ENCODE data around the gene TREX2. TPM values are rescaled to one million over a fixed set of nuclear protein-coding genes. Genes with fewer than 3 reads are reported as not detected.

The TREX2 gene
- total RNA-seq, 1 donor from 2014 or later = 0.80 TPM

DNA sequence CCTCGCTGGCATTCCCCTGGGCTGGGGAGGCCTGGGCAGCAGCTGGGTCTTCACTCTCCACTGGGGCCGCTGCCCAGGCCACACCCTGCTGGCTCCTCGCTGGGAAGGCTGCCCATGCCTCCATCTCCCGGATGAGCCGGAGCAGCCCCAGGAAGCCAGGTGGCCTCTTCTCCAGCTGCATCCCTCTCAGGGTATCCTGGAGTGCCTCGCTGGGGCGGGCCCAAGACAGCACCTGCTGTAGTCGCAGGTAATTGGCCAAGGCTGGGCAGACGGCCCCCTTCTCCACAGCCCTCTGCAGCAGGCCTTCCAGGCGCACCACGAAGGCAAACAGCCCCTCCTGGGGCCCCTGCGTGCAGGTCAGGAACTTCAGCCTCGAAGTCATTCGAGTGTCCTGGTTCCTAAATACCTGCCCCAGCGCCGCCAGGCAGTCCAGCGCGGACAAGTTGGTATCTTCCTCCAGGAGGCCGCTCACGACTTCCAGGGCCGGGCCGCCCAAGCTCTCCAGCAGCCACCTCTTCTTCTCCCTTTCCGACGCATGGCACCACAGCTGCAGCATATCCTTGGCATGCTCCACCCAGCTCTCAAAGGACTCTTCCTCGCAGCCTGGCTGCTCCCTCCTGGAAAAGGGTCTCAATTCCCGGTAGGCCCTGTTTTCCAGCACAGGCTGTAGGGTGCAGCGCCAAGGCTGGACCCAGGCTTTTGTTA lies 48.4 kb downstream of the TREX2 start:
- Mint-ChIP-seq H3K27me3 (ENCODE audit: low read depth) (peaks cover 7% of the 10 kb centered on the region), H3K27ac (ENCODE audit: unreplicated experiment) (no peak overlapping the region), H3K36me3 (ENCODE audit: low read depth) (no peaks in the 10 kb centered on the region), H3K4me1 (ENCODE audit: low read depth) (no peaks in the 10 kb centered on the region), H3K9me3 (ENCODE audit: low read depth) (peaks cover 6% of the 10 kb centered on the region), H3K4me3 (ENCODE audit: unreplicated experiment) (no peak overlapping the region)
- TF ChIP-seq, protein P1, sequence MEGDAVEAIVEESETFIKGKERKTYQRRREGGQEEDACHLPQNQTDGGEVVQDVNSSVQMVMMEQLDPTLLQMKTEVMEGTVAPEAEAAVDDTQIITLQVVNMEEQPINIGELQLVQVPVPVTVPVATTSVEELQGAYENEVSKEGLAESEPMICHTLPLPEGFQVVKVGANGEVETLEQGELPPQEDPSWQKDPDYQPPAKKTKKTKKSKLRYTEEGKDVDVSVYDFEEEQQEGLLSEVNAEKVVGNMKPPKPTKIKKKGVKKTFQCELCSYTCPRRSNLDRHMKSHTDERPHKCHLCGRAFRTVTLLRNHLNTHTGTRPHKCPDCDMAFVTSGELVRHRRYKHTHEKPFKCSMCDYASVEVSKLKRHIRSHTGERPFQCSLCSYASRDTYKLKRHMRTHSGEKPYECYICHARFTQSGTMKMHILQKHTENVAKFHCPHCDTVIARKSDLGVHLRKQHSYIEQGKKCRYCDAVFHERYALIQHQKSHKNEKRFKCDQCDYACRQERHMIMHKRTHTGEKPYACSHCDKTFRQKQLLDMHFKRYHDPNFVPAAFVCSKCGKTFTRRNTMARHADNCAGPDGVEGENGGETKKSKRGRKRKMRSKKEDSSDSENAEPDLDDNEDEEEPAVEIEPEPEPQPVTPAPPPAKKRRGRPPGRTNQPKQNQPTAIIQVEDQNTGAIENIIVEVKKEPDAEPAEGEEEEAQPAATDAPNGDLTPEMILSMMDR (IDR thresholded peaks at IDR 0.05) = no peak
- peak; percentile 58 for DNase-seq (ENCODE audit: low spot score)

DNA sequence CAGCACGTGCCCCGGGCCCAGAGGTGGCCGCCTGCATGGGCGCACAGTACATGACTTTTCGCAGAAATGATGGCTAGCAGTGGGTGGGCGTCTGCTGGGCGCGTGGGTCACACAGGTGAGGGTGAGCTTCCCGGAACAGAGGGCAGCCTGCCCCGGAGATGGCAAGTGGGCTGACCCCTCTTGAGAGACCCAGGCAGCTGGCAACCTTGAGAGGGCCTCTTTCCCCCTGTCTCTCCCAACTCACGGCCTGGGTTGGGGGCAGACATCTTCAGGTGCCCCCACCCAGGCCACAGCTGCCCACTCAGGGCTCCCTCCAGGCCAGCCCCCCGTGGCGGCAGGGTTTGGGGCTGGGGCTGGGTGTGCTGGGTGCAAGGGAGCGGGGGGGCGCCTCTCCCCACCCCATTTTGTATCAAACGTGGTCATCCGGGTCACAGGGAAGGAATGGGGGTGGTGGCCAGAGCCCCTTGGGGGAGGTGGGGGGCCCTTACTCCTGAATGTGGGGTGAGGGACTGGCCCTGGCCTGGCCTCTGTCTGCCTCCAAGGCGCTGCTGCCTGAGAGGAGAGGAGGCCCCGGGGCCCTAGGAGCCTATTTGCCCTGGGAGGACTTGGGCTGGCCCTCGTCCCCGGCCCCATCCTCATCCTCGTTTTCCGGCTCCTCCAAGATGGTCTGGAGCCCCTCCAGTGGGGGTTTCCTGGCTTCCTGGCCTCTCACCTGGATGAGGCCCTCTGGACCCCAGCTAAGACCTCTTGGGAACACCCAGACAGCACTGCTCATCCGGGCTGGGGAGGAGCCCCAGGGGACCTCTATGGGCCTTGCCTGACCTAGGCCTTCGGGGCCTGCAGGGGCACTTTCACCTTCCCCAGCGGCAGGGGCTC lies 49.3 kb downstream of the TREX2 start:
- TF ChIP-seq, protein P1 (IDR thresholded peaks at IDR 0.05) = no peak
- Mint-ChIP-seq H3K27me3 (ENCODE audit: low read depth) (peaks cover 7% of the 10 kb centered on the region), H3K4me1 (ENCODE audit: low read depth) (no peaks in the 10 kb centered on the region), H3K27ac (ENCODE audit: unreplicated experiment) (no peak overlapping the region), H3K36me3 (ENCODE audit: low read depth) (no peaks in the 10 kb centered on the region), H3K4me3 (ENCODE audit: unreplicated experiment) (no peak overlapping the region), H3K9me3 (ENCODE audit: low read depth) (peaks cover 5% of the 10 kb centered on the region)
- DNase-seq (ENCODE audit: low spot score) = peak; percentile 69

DNA sequence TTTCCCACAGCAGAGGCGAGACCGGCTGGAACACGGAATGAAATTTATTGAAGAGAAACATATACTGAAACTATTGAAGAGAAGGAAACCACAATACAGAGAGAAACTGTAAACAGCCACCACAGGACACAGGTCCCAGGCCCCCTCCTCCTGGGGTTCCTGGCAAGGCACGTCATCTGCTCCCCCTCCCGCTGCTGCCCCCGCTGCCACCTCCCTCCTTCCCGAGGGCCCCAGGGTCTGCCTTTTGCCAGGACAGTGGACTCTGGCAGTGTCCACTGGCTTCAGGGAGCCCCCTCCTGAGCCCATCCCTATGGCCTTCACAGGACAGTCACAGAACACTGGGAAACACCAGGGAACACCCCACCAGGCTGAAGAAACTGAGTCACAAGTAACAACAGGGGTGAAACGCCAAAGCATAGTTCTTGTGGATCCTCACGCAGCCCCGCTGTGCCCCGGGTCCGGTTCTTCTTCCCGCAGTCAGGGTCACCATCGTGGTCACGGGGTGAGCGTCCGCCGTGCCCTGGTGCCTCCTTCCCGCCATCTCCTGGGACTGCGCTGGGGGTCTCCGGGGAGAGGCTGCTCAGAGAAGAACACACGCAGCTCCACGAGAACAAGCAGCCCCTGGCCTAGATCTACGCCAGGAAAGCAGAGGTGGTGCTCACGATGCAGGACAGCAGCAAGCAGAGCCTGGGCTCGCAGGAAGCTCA lies 50.1 kb downstream of the TREX2 start:
- DNase-seq (ENCODE audit: low spot score) = no peak
- TF ChIP-seq, protein P1 (IDR thresholded peaks at IDR 0.05) = no peak
- Mint-ChIP-seq H3K4me3 (ENCODE audit: unreplicated experiment) (no peak overlapping the region), H3K9me3 (ENCODE audit: low read depth) (no peaks in the 10 kb centered on the region), H3K27ac (ENCODE audit: unreplicated experiment) (no peak overlapping the region), H3K36me3 (ENCODE audit: low read depth) (no peaks in the 10 kb centered on the region), H3K4me1 (ENCODE audit: low read depth) (no peaks in the 10 kb centered on the region), H3K27me3 (ENCODE audit: low read depth) (peaks cover 7% of the 10 kb centered on the region)

DNA sequence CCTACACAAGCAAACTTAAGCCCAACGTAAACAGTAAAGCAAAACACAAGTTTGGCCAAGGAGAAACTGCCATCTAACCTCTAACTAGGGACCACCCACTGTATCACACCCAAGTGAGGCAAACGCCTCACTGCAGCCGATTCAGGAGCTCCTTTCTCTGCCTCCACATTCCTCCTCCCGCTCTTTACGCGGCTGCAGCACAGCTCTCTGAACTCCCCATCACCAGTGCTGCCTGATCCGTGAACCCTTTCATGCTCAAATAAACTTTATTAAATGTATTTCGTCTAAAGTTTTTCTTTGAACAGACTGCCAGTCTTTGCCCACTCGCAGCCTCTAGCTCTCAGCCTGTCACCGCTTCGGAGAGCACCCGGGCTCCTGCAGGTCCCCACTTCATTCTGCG lies 51.2 kb downstream of the TREX2 start:
- H3K9me3 Mint-ChIP-seq (ENCODE audit: low read depth) = no peaks in the 10 kb centered on the region
- H3K27ac Mint-ChIP-seq (ENCODE audit: unreplicated experiment) = no peak overlapping the region
- TF ChIP-seq, protein P1 (IDR thresholded peaks at IDR 0.05) = no peak
- H3K36me3 Mint-ChIP-seq (ENCODE audit: low read depth) = no peaks in the 10 kb centered on the region
- peaks cover 7% of the 10 kb centered on the region for H3K27me3 Mint-ChIP-seq (ENCODE audit: low read depth)
- no peak for DNase-seq (ENCODE audit: low spot score)
- H3K4me3 Mint-ChIP-seq (ENCODE audit: unreplicated experiment) = no peak overlapping the region
- no peaks in the 10 kb centered on the region for H3K4me1 Mint-ChIP-seq (ENCODE audit: low read depth)

Other genes starting within 250 kb of the TREX2 start
- gene PNMA6F, start 124.3 kb downstream of the TREX2 start, total RNA-seq = not detected in 3 replicates
- 16.9 to 20.2 TPM (median 19.8 TPM) in 3 replicates for gene ZNF275, start 111.9 kb downstream of the TREX2 start, total RNA-seq
- not detected in 3 replicates for gene PNMA6E, start 44.7 kb downstream of the TREX2 start, total RNA-seq
- 0.10 to 1.6 TPM (median 1.5 TPM) in 3 replicates for gene ZFP92, start 34.6 kb downstream of the TREX2 start, total RNA-seq
- 31.3 to 43.6 TPM (median 32.3 TPM) in 3 replicates for gene HAUS7, start 24.5 kb upstream of the TREX2 start, total RNA-seq
- gene BGN, start 48.9 kb upstream of the TREX2 start, total RNA-seq = 1,195 to 2,668 TPM (median 2,632 TPM) in 3 replicates
- gene ATP2B3, start 71.6 kb upstream of the TREX2 start, total RNA-seq = 0.17 to 0.46 TPM (median 0.37 TPM) in 3 replicates
- 17.2 to 21.9 TPM (median 17.7 TPM) in 3 replicates for gene CCNQ, start 153.1 kb upstream of the TREX2 start, total RNA-seq
- gene DUSP9, start 201.1 kb upstream of the TREX2 start, total RNA-seq = 0.13 to 0.77 TPM in 2 of 3 replicates, not detected in the other
- gene PNCK, start 227.8 kb upstream of the TREX2 start, total RNA-seq = 3.2 to 3.8 TPM (median 3.5 TPM) in 3 replicates
- 47.6 to 71.1 TPM (median 70.6 TPM) in 3 replicates for gene SLC6A8, start 241.9 kb upstream of the TREX2 start, total RNA-seq